Duodenal mucosa (tissue), 2 donors: ENCODE data around the gene FYB2.

Experiments
- H3K27ac ChIP-seq: one replicate; pipeline ENCODE4 v1.7.0; 2013; ENCODE audit warnings: low read depth, low read length
- H3K27me3 ChIP-seq, 2 donors: one replicate each; pipeline ENCODE4 v1.7.0; 2013; ENCODE audit warnings: low read length in 2 of 2, control low read depth in 1 of 2; ENCODE audit not compliant: insufficient read depth in 2 of 2, control insufficient read depth in 1 of 2
- H3K36me3 ChIP-seq, 2 donors: one replicate each; pipeline ENCODE4 v1.7.0; 2013; ENCODE audit warnings: low read length in 2 of 2, control low read depth in 1 of 2; ENCODE audit not compliant: insufficient read depth in 2 of 2, control insufficient read depth in 1 of 2
- H3K4me1 ChIP-seq, 2 donors: one replicate each; pipeline ENCODE4 v1.7.0; 2013; ENCODE audit warnings: low read length in 2 of 2, control low read depth in 1 of 2; ENCODE audit not compliant: insufficient read depth in 2 of 2, control insufficient read depth in 1 of 2
- H3K4me3 ChIP-seq, 2 donors: one replicate each; pipeline ENCODE4 v1.7.0; 2013; ENCODE audit warnings: low read length in 2 of 2, low read depth in 1 of 2
- H3K9ac ChIP-seq, 2 donors: one replicate each; pipeline ENCODE4 v1.7.0; 2013; ENCODE audit warnings: low read length in 2 of 2, low read depth in 1 of 2
- H3K9me3 ChIP-seq, 2 donors: one replicate each; pipeline ENCODE4 v1.7.0; 2013; ENCODE audit warnings: low read length in 2 of 2, control low read depth in 1 of 2; ENCODE audit not compliant: control insufficient read depth in 1 of 2

FYB2 gene

GRCh38 chr1:56835657-56836056 is 16.5 kb upstream of the FYB2 start:
- H3K9ac ChIP-seq: no peak overlapping the region
- no peak overlapping the region for H3K4me3 ChIP-seq
- H3K27ac ChIP-seq: no peak overlapping the region
- no peaks in the 10 kb centered on the region for H3K27me3 ChIP-seq
- no peaks in the 10 kb centered on the region for H3K4me1 ChIP-seq
- peaks cover 0 to 6% of the 10 kb centered on the region in 2 donors for H3K9me3 ChIP-seq
- no peaks in the 10 kb centered on the region for H3K36me3 ChIP-seq

- Histone ChIP-seq H3K4me1 (no peaks in the 10 kb centered on the region), H3K4me3 (no peak overlapping the region), H3K27me3 (no peaks in the 10 kb centered on the region), H3K27ac (no peak overlapping the region), H3K9ac (no peak overlapping the region), H3K36me3 (no peaks in the 10 kb centered on the region), H3K9me3 (peaks cover 0 to under 1% of the 10 kb centered on the region in 2 donors)
Measured at GRCh38 chr1:56834137-56834900, 15.1 kb upstream of the FYB2 start.

DNA sequence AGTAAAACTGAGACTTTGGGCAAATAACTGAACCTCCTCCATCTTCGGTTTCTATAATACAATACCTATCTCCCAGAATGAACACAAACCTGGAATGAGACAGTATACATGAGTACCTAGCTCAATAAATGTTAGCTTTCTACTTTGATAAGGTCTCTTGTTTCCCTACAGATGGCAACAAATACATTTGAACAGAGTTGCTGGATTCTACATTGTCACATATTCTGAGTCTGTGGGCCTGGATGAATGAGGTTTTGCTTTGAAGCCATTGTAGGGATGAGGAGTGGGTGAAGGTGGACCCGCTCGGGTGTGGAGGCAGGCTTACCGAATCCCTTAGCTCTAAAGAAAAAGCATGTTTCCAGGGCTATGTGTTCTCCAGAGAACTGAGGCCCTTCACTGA is 13.9 kb upstream of the FYB2 start:
- no peaks in the 10 kb centered on the region for H3K9me3 ChIP-seq
- no peaks in the 10 kb centered on the region for H3K36me3 ChIP-seq
- H3K27ac ChIP-seq: no peak overlapping the region
- H3K4me3 ChIP-seq: no peak overlapping the region
- no peak overlapping the region for H3K9ac ChIP-seq
- H3K4me1 ChIP-seq: no peaks in the 10 kb centered on the region
- H3K27me3 ChIP-seq: no peaks in the 10 kb centered on the region

GRCh38 chr1:56831871-56832693 is 12.9 kb upstream of the FYB2 start:
- Histone ChIP-seq H3K9ac (no peak overlapping the region), H3K36me3 (no peaks in the 10 kb centered on the region), H3K27ac (no peak overlapping the region), H3K4me3 (no peak overlapping the region), H3K4me1 (no peaks in the 10 kb centered on the region), H3K27me3 (no peaks in the 10 kb centered on the region), H3K9me3 (no peaks in the 10 kb centered on the region)

- H3K4me3 ChIP-seq: no peak overlapping the region
- no peaks in the 10 kb centered on the region for H3K4me1 ChIP-seq
- H3K27ac ChIP-seq: no peak overlapping the region
- H3K36me3 ChIP-seq: no peaks in the 10 kb centered on the region
- no peak overlapping the region for H3K9ac ChIP-seq
- H3K27me3 ChIP-seq: no peaks in the 10 kb centered on the region
- no peaks in the 10 kb centered on the region for H3K9me3 ChIP-seq
Measured at GRCh38 chr1:56830052-56830451, 10.8 kb upstream of the FYB2 start.

DNA sequence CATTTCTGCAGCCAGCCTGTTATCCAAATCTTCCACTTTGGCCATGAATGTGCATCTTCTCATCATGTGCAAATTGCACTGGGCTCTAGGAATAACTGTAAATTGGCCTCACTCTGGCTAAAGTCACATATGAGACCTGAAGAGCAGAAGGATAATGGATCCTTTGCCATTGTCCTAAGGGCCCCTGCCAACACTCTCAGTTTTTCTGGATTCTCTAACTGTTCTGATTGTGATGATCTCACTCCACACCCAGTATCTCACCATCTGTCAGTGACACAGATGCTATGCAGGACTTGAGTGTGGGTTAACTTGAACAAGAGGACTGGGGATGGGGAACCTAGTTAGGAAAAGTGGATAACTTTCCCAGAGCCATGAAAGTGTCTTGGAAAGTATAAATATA is 8.5 kb upstream of the FYB2 start:
- Histone ChIP-seq H3K9ac (no peak overlapping the region), H3K36me3 (no peaks in the 10 kb centered on the region), H3K4me3 (no peak overlapping the region), H3K27me3 (no peaks in the 10 kb centered on the region), H3K9me3 (no peaks in the 10 kb centered on the region), H3K4me1 (no peaks in the 10 kb centered on the region), H3K27ac (no peak overlapping the region)

- Histone ChIP-seq H3K4me3 (no peak overlapping the region), H3K27ac (no peak overlapping the region), H3K27me3 (no peaks in the 10 kb centered on the region), H3K36me3 (no peaks in the 10 kb centered on the region), H3K9ac (no peak overlapping the region), H3K4me1 (peaks cover 8% of the 10 kb centered on the region in 2 donors), H3K9me3 (no peaks in the 10 kb centered on the region)
Measured at GRCh38 chr1:56825436-56825835, 6.2 kb upstream of the FYB2 start.

DNA sequence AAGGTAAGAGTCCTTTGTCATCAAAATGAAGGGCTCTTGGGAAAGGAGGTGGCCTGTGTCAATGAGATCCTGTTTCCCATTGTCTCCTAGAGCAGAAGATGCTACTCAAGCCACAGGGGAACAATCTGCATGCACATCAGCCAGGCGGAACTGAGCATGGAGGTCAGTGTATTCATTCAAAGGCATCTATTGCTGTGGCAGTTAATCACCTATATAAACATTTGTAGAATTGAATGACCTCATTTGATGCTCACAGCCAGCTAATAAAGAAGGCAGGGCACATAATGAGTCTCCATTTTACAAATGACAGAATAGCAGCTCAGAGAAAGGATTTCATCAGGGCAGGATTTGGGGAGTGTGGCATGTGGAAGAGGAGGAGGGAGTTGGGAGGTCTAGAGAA is 5.7 kb upstream of the FYB2 start:
- H3K36me3 ChIP-seq: no peaks in the 10 kb centered on the region
- H3K9ac ChIP-seq: no peak overlapping the region
- no peak overlapping the region for H3K4me3 ChIP-seq
- H3K27ac ChIP-seq: no peak overlapping the region
- no peaks in the 10 kb centered on the region for H3K9me3 ChIP-seq
- peaks cover 8% of the 10 kb centered on the region in 2 donors for H3K4me1 ChIP-seq
- no peaks in the 10 kb centered on the region for H3K27me3 ChIP-seq

DNA sequence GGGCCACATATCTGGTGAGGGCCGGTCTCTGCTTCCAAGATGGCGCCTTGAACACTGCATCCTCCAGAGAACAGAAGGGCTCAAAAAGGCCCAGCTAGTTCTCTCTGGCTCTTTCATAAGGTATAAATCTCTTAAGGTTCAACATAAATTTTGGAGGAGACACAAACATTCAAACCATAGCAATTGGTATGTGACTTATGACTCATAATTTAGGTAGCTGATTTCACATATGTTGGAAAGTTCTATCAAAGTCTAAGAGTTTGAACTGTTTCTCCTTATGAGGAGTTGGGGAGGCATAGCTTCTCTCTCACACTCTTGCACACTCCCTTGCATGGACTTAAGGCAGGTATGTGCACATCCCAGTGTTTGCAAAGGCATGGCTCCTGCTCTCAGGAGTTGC is 5.1 kb upstream of the FYB2 start:
- Histone ChIP-seq H3K9me3 (no peaks in the 10 kb centered on the region), H3K27ac (no peak overlapping the region), H3K4me3 (no peak overlapping the region), H3K27me3 (no peaks in the 10 kb centered on the region), H3K36me3 (no peaks in the 10 kb centered on the region), H3K4me1 (peaks cover 10 to 13% of the 10 kb centered on the region in 2 donors), H3K9ac (no peak overlapping the region)

- no peak overlapping the region for H3K9ac ChIP-seq
- no peaks in the 10 kb centered on the region for H3K9me3 ChIP-seq
- peaks cover 26 to 28% of the 10 kb centered on the region in 2 donors for H3K4me1 ChIP-seq
- no peak overlapping the region for H3K27ac ChIP-seq
- no peaks in the 10 kb centered on the region for H3K36me3 ChIP-seq
- no peaks in the 10 kb centered on the region for H3K27me3 ChIP-seq
- H3K4me3 ChIP-seq: no peak overlapping the region
Measured at GRCh38 chr1:56821462-56821797, 2.2 kb upstream of the FYB2 start.
